H1 (cell line): Measurements from ENCODE around the gene BCL2L13.

ENCODE experiments used
- CBX8 ChIP-seq: fragments of 300-800, 300-1000 bp; sonication (generic); IDR thresholded peaks from 2 replicates; pipeline ENCODE4 v1.7.1; 2016; ENCODE audit warnings: low read depth, low read length, borderline replicate concordance
- CREB1 ChIP-seq: IDR thresholded peaks from 2 replicates; pipeline ENCODE4 v1.6.1; 2012; ENCODE audit warnings: inconsistent platforms
- CTCF ChIP-seq, 3 experiments: IDR thresholded peaks; 1 replicate in 2 of 3; 2 replicates in 1 of 3; pipeline versions ENCODE4 v1.5.1 to v1.6.1; 2011; ENCODE audit warnings: low read length in 3 of 3, mild to moderate bottlenecking in 3 of 3, inconsistent platforms in 2 of 3, low read depth in 1 of 3, moderate library complexity in 1 of 3; ENCODE audit not compliant: insufficient read depth in 1 of 3; ENCODE audit errors: control extremely low read depth in 1 of 3
- EGR1 ChIP-seq: IDR thresholded peaks from 2 replicates; pipeline ENCODE4 v1.6.1; 2011; ENCODE audit warnings: low read depth, low read length, borderline replicate concordance
- EP300 ChIP-seq, 2 experiments: IDR thresholded peaks; 1 replicate in 1 of 2; 2 replicates in 1 of 2; pipeline ENCODE4 v1.6.1; 2011 to 2012; ENCODE audit warnings: low read depth in 2 of 2, low read length in 2 of 2, mild to moderate bottlenecking in 2 of 2, borderline replicate concordance in 1 of 2, inconsistent platforms in 1 of 2, moderate library complexity in 1 of 2
- EZH2 ChIP-seq: fragments of 200-600 bp; sonication (generic); IDR thresholded peaks from 2 replicates; pipeline ENCODE4 v1.7.1; 2012; ENCODE audit warnings: low read depth, mild to moderate bottlenecking, moderate library complexity, low read length, inconsistent platforms; ENCODE audit not compliant: severe bottlenecking
- HDAC6 ChIP-seq: IDR thresholded peaks from one replicate; pipeline ENCODE4 v1.7.1; 2012; ENCODE audit warnings: low read depth, mild to moderate bottlenecking, inconsistent platforms, low read length, moderate library complexity
- JUN ChIP-seq: IDR thresholded peaks from 2 replicates; pipeline ENCODE4 v1.6.1; 2011; ENCODE audit warnings: low read depth, mild to moderate bottlenecking, improper control_type of control experiment, low read length
- NANOG ChIP-seq: IDR thresholded peaks from 2 replicates; pipeline ENCODE4 v1.6.1; 2011; ENCODE audit warnings: low read length, low read depth, mild to moderate bottlenecking, inconsistent platforms; ENCODE audit not compliant: insufficient read depth, poor library complexity, severe bottlenecking
- NRF1 ChIP-seq: IDR thresholded peaks from 2 replicates; pipeline ENCODE4 v1.6.1; 2011; ENCODE audit warnings: mild to moderate bottlenecking, low read depth, low read length, improper control_type of control experiment
- POLR2A ChIP-seq, 2 experiments: IDR thresholded peaks; 1 replicate in 1 of 2; 2 replicates in 1 of 2; pipeline ENCODE4 v1.6.1; 2011; ENCODE audit warnings: low read depth in 2 of 2, low read length in 2 of 2, mild to moderate bottlenecking in 2 of 2; ENCODE audit errors: control extremely low read depth in 1 of 2
- POLR2AphosphoS5 ChIP-seq: IDR thresholded peaks from 2 replicates; pipeline ENCODE4 v1.6.1; 2011; ENCODE audit warnings: low read depth, low read length
- SP1 ChIP-seq: IDR thresholded peaks from 2 replicates; pipeline ENCODE4 v1.6.1; 2011; ENCODE audit warnings: low read depth, low read length
- TBP ChIP-seq: IDR thresholded peaks from 2 replicates; pipeline ENCODE4 v1.6.1; 2011; ENCODE audit warnings: low read depth, low read length, improper control_type of control experiment

GRCh38 chr22:17628406-17629172, 10.0 kb upstream of the BCL2L13 start, which contains the start of gene ATP6V1E1:
- TF ChIP-seq CREB1 = peak; percentile 71; the same call in 1 of the 2 replicates
- no peak for TF ChIP-seq HDAC6
- no peak for TF ChIP-seq JUN
- TF ChIP-seq EP300 (IDR thresholded peaks at IDR 0.05; ENCODE audit: borderline replicate concordance in 1 of 2, low read depth in 2 of 2, low read length in 2 of 2) = no peak
- peak; percentile 55 to 92 for TF ChIP-seq POLR2A (IDR thresholded peaks at IDR 0.05; ENCODE audit: control extremely low read depth in 1 of 2, low read depth in 2 of 2, low read length in 2 of 2)
- no peak for TF ChIP-seq NRF1
- no peak for TF ChIP-seq CTCF (IDR thresholded peaks at IDR 0.05; ENCODE audit: control extremely low read depth in 1 of 3, insufficient read depth in 1 of 3, low read depth in 1 of 3, low read length in 3 of 3)
- TF ChIP-seq TBP = peak; percentile 79
- TF ChIP-seq POLR2AphosphoS5 = peak; percentile 58; the same call in 1 of the 2 replicates
- TF ChIP-seq NANOG = no peak
- no peak for TF ChIP-seq CBX8
- no peak for TF ChIP-seq EZH2
- TF ChIP-seq EGR1 = no peak
- peak; percentile 83 for TF ChIP-seq SP1
